Measurements from ENCODE around the gene SAMHD1. TPM values are rescaled to one million over a fixed set of nuclear protein-coding genes. Genes with fewer than 3 reads are reported as not detected.
A peak's percentile ranks its signal among the peaks of the same experiment; 100 is the strongest.

The SAMHD1 gene
- total and polyA plus RNA-seq, 9 of the 15 experiments (the other 6 are each of a cell fraction or from before 2014, with no cell fraction given), result 6.8 to 20.4 (median 14.8) TPM

- TF ChIP-seq ZNF518B (CRISPR knock-in tag; IDR thresholded peaks at IDR 0.05), result no peak
- TF ChIP-seq HMGXB4 (CRISPR knock-in tag; IDR thresholded peaks at IDR 0.05), result 0 out of 2 replicates have a peak, but pooled peaks have one; percentile 7
- peak; percentile 59; the same call in 1 of the 2 replicates for TF ChIP-seq ERF (CRISPR knock-in tag; IDR thresholded peaks at IDR 0.05)
- TF ChIP-seq, protein P1, sequence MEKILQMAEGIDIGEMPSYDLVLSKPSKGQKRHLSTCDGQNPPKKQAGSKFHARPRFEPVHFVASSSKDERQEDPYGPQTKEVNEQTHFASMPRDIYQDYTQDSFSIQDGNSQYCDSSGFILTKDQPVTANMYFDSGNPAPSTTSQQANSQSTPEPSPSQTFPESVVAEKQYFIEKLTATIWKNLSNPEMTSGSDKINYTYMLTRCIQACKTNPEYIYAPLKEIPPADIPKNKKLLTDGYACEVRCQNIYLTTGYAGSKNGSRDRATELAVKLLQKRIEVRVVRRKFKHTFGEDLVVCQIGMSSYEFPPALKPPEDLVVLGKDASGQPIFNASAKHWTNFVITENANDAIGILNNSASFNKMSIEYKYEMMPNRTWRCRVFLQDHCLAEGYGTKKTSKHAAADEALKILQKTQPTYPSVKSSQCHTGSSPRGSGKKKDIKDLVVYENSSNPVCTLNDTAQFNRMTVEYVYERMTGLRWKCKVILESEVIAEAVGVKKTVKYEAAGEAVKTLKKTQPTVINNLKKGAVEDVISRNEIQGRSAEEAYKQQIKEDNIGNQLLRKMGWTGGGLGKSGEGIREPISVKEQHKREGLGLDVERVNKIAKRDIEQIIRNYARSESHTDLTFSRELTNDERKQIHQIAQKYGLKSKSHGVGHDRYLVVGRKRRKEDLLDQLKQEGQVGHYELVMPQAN (IDR thresholded peaks at IDR 0.05; ENCODE audit: borderline replicate concordance), result no peak
- 0 out of 2 replicates have a peak, but pooled peaks have one; percentile 74 for TF ChIP-seq ZBTB1 (CRISPR knock-in tag; IDR thresholded peaks at IDR 0.05; ENCODE audit: borderline replicate concordance, low read depth)
- TF ChIP-seq TAF15 (IDR thresholded peaks at IDR 0.05; ENCODE audit: low read depth, low read length), result no peak
- no peak for TF ChIP-seq NR2C2 (CRISPR knock-in tag; IDR thresholded peaks at IDR 0.05)
- TF ChIP-seq NR2C2 (tag; IDR thresholded peaks at IDR 0.05), result 0 out of 2 replicates have a peak, but pooled peaks have one; percentile 3
- no peak for TF ChIP-seq NFXL1 (CRISPR knock-in tag; IDR thresholded peaks at IDR 0.05)
- TF ChIP-seq MYC (IDR thresholded peaks at IDR 0.05; ENCODE audit: low read depth, low read length), result no peak
- TF ChIP-seq MYC (CRISPR knock-in tag; IDR thresholded peaks at IDR 0.05; ENCODE audit: borderline replicate concordance, low read depth), result no peak
- peak in 1 of 2 experiments; percentile 32 for TF ChIP-seq E2F6 (IDR thresholded peaks at IDR 0.05; ENCODE audit: borderline replicate concordance in 1 of 2, extremely low read depth in 1 of 2, insufficient read depth in 1 of 2, insufficient read length in 1 of 2, low read depth in 1 of 2, low read length in 1 of 2, poor library complexity in 1 of 2, severe bottlenecking in 1 of 2)
- peak; percentile 83 for TF ChIP-seq RBBP5 (IDR thresholded peaks at IDR 0.05; ENCODE audit: borderline replicate concordance, insufficient read depth, low read length, poor library complexity, severe bottlenecking)
- TF ChIP-seq SMAD4 (CRISPR knock-in tag; conservative IDR thresholded peaks at IDR 0.05), result peak; percentile 20; the same call in 1 of the 2 replicates
These were observed 88.4 kb downstream of the SAMHD1 start (continued) for GRCh38 chr20:36862857-36863668.

Data from K562 (cell line).